SIG-M5 treated with dmso at 0.1 percent for 504 hours (cell line): ENCODE data around the gene BRSK2.
A peak's percentile ranks its signal among the peaks of the same experiment; 100 is the strongest.

Experiments
- DNase-seq: peaks from one replicate; lab custom pipeline; 2025; ENCODE audit not compliant: unreplicated experiment; lab: John Stamatoyannopoulos, UW

Gene BRSK2

DNA sequence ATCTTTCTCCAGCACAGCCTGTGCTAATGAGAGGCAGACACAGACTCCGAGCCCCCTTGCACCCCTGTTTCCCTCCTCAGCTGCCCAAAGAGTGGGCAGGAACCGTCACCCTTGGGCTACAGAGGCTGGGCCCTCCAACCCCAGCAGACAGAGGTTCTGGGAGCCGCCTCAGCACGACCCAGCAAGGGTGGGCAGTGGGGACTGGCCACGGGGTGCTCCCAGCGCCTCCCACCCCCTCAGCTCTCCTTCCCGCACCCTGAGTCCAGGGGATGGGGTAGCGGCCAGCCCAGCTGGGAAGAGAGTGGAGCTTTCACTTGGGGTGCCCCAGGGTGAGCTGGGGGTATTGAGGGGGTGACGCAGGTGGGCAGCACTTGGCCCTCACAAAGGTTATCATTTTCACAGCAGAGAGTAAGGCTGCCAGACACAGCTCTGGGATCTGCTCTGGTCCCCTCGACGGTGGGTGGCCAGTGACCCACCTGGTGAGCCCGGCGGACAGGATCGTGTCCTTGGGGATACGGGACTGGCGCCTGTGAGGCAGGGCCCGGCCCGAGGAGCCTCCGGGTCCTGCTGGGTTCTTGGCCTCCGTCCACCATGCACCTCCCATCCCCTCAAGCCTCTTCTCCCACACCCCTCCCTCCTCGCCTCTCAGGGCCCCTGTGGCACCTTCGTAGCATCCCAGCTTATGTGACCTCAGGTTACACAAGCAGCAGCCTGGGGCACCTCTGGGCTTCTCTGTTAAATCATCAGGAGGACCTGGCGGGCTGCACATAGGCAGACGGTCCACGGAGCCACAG is 14.4 kb upstream of the BRSK2 start:
- DNase-seq, result no peak

- no peak for DNase-seq
These were observed 13.8 kb upstream of the BRSK2 start for GRCh38 chr11:1375955-1376258.

- no peak for DNase-seq
These were observed 12.4 kb upstream of the BRSK2 start for GRCh38 chr11:1377231-1377780.

DNA sequence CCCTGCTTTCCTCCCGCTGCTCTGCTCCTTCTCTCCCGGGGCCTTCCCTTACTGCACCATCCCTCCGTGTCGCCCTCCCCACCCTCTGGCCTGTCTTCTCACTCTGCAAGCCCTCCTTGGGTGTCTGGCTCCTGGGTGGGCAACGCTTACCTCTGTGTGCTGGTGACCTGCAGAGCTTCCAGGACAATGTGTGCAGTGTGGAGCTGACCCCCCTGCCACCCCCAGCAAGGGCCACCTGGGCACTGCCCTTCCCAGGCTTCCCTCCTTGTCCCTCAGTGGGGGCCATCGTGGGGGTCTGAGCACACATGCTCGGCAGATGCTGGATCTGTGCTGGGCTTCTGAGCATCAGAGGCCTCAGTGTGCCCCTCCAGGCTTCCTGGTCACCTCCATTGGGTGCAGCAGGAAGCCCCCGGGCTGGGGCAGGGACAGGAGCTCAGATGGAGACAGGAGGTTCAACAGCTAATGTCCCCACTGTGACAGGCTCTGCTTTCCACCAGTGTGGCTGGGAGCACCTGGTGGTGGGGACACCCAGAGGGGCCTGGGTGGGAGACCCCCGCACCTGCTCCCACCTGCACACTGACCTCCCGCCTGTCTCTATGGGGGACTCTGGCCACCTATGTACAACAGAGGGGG is 7.8 kb upstream of the BRSK2 start:
- no peak for DNase-seq

DNA sequence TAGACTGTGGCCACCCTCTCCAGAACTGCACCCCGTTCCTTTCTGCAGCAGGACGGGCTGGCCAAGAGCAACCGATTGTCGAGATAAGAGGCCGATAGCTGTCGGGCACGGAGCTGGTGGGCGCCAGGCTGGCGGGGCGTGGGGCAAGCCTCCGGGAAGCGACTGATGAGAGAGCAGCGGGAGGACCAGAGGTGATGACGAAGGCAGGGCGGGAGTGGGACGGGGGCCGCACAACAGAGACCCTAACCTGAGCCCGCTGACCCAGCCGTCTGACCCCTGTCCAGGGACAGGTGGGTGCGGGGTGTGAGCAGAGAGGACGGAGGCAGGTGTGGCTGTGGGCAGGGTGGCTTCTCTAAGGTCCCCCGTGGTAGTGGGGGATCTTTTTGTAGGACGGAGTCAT is 7.3 kb upstream of the BRSK2 start:
- DNase-seq, result no peak

DNA sequence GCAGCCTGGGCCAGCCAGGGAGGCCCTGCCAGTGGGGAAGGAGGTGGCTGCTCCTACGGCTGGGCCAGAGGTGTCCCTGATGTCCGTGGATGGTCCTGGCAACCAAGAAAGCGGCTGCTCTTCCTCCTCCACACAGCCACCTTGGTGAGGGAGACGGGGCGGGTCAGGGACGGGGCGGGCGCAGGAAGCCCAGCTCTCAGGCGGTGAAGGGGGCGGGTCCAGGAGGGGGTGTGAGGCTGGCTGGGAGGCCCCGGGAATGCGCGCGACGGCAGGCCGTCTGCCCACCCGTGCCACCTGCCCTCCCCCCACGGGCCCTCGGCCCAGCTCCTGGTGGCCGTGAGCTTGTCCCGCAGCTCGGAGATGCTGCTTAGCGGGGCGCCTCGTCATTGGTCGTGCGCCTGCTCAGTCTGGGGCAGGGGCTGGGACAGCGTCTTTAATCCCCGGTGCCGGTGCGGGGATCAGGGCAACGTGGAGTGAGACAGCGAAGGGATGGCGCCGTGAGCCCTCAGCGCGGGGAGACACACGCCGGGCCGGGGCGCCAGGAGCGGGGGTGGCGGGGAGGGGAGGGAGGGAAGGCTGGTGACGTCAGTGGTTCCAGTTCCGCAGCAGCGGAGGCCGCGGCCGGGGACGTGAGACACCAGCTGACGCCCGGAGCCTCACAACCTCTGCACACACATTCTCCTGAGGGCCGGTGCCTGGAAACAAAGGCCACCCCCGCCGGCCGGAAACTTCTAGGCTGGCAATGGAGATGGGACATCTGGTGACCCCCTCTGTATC is 6.7 kb upstream of the BRSK2 start:
- peak; percentile 62 for DNase-seq

- no peak for DNase-seq
These were observed 5.3 kb upstream of the BRSK2 start for GRCh38 chr11:1384199-1384970.

- DNase-seq, result no peak
These were observed 2.2 kb upstream of the BRSK2 start for GRCh38 chr11:1387521-1387920.

- no peak for DNase-seq
These were observed 1.6 kb upstream of the BRSK2 start for GRCh38 chr11:1387961-1388762.

DNA sequence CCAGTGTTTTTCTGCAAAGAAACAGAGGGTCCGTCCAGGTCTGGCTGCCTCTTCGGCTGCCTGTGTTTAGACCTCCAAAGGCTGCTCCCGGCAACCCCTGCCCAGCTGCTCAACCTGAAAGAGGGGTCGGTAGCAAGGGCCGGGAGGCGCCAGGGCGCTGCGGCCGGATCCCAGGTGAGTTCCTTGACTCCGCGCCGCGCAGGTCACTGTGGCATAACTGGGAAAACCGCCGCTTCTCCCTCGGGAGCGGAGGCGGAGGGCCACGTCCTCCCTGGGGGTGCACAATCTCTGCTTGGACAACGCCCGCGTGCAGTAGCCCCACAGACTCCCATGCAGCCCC is 1.0 kb upstream of the BRSK2 start:
- no peak for DNase-seq

- DNase-seq, result peak; percentile 91
These were observed 417 bp upstream of the BRSK2 start for GRCh38 chr11:1389103-1389931.

DNA sequence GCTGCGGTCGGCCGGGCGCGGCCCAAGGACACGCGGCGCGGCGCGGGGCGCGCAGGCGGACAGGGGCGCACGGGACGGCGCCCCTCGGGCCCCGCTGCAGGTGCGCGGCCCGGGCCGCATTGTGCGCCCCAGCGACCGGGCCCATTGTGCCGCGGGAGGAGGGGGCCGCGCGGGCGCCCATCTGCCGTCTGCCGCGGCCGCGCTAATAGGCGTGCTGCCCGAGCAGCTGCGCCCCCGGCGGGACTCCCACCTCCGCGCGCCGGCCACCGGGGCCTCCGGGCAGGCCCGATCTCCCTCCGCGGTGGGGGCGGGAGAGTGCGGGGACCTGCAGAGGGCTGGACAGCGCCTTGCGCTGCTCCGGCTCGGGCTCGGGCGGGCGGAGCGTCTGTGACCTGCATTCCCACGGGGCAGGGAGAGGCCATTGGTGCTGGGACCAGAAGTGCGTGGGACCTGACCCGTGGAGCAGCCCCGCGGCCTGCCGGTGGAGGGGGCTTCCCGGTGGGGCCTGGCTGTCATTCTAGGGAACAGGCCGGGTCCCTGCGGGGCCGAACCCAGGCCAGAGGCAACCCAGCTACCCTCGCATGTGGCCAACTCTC is 933 bp downstream of the BRSK2 start:
- DNase-seq, result no peak

DNA sequence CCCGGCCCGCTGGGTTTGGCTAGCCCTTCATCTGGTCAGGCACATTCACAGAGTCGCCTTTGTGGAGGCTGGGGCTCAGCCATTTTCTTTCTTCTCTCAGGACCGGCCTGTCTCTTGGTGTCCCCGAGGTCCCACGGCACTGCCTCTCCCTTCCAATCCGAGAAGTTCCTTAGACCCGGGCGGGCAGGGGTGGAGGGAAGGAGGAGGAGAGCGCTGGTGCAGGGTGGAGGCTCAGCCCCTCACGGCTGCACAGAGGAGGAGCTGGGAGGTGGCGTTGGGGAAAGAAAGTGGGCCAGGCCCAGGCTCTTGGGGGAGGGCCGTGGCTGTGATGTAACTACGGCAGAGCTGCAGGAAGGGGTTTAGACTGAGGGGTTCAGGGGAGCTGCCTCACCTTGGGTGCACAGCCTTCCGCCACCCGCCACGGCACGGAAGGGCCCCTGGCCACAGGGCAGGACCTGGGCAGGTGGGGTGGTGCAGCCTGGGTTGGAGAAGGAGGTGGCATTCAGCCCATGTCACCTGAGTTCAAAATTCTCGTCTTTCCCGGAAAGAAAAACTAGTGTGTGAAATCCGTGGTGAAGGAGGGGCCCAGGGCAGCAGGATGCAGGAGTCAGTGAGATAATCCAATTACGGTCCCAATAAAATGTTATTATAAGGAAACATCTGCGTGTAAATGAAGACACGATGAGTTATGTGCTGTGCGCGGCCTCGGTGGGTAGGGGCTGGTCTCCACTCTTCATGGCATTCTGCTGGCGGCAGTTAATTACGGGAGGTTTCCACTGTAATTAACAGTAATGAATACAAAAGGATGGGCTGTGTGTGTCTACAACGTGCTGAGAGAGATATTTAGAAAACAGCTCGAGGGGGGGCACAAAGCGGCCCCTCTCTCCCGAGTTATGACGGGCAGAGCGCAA is 1.7 kb downstream of the BRSK2 start:
- DNase-seq, result no peak

DNA sequence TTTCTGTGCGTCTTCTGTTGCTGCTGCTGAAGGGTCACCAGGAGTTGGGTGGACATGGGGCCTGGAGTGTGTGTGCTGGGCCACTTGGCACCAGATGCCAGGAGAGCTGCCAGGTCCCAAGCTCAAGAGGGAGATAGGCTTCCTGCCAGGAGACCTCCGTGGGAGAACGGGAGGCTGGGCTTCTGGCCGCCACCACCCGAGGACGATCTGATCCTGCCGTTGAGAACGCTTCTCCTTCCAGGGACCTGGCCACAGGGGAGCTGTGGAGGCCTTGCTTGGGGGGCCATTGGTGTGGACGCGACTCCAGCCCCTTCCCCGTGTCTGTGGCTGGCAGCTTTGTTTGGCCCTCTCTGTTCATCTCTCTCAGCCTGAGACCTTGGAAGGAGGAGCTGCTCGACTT is 2.4 kb downstream of the BRSK2 start:
- DNase-seq, result no peak

DNA sequence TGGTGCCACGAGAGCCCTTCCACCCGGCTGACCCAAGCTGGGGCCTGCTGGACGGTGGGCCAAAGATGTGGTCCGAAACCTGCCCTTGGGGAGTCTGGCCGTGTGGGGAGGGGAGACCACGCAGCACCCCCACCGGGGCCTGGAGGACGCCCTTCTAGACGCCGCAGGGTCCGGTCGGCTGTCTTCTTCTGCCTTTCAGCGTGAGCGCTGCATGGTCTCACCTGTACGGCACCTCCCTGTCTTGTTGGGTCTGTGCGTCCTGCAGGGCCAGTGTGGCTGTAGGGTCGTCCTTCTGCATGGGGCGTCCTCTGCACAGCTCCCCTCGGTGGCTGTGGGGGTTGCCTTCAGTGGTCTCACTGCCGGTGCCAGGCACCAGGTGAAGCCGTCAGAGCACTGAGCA is 2.8 kb downstream of the BRSK2 start:
- DNase-seq, result no peak

GRCh38 chr11:1393038-1393710 is 3.4 kb downstream of the BRSK2 start:
- no peak for DNase-seq

- no peak for DNase-seq
These were observed 5.4 kb downstream of the BRSK2 start for GRCh38 chr11:1394936-1395772.
